ENCODE results near the gene PRR7.
"Not testable (repeated sequence)": the region's sequence is repeated elsewhere in the genome, so short reads cannot be mapped to it uniquely, and the experiment has no call there.

Gene PRR7

DNA sequence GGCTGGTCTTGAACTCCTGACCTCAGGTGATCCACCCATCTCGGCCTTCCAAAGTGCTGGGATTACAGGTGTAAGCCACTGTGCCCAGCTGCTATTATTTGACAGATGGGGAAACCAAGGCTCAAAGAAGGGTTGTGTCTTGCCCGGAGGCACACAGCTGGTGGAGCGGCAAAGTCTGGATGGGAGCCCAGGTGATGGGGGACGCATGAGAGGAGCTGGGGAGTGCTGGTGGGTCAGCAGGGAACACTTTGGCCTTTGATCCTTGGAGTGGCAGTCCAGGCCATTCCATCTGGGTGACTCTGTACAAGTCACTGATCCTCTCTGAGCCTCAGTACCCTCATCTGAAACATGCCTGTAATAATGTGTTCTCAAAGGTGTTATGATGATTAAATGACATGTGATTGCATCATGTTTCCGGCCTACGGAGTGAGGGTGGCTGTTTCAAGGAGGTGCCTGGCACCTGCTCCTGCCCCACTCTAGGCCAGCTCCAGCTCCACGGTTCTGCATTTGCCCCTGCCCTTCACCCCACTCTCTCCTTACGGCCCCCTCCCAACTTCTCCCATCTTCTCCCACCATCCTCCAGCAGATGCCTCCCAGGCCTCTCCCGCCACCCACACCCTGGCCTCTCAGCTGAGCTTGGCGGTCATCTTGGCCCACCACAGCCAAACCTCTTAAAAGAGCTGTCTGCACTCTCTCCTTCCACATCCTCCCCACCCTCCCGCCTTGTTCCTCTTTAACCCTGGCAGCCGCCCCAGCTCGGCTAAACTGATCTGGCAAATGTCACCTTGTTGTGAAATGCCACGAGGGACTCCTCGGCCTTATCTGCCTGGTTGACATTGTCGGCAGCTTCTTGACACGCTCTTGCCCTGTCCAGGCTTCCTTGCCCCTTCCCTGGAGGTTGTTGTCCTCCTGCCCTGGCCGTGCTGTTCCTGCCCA is 32.4 kb downstream of the PRR7 start:
- TF ChIP-seq, protein P1, sequence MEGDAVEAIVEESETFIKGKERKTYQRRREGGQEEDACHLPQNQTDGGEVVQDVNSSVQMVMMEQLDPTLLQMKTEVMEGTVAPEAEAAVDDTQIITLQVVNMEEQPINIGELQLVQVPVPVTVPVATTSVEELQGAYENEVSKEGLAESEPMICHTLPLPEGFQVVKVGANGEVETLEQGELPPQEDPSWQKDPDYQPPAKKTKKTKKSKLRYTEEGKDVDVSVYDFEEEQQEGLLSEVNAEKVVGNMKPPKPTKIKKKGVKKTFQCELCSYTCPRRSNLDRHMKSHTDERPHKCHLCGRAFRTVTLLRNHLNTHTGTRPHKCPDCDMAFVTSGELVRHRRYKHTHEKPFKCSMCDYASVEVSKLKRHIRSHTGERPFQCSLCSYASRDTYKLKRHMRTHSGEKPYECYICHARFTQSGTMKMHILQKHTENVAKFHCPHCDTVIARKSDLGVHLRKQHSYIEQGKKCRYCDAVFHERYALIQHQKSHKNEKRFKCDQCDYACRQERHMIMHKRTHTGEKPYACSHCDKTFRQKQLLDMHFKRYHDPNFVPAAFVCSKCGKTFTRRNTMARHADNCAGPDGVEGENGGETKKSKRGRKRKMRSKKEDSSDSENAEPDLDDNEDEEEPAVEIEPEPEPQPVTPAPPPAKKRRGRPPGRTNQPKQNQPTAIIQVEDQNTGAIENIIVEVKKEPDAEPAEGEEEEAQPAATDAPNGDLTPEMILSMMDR (IDR thresholded peaks at IDR 0.05; ENCODE audit: control insufficient read depth, insufficient read depth, low read depth, low read length, missing control alignments) = no peak
- DNase-seq (ENCODE audit: low read depth) = no peak
- H3K4me3 ChIP-seq (ENCODE audit: control insufficient read depth, low read depth, low read length) = no peak overlapping the region

DNA sequence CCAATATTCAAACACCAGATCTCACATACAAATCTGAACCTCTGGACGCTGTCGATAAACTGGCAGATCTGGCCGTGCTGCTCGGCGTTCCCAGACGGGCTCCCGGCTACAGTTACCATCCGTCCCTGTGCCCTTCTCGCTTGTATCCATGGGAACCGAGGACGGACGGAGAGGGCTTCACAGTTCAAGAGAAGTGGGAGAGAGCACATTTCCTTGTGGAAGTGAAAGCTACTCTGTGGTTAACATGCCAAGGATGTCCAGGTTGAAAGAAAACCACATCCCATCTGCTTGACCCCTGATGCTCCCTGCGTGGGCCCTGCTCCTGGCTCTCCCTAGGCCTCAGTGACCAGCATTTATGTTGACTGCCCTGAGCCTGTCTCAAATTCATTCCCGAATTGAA is 33.2 kb downstream of the PRR7 start:
- TF ChIP-seq, protein P1 (IDR thresholded peaks at IDR 0.05; ENCODE audit: control insufficient read depth, insufficient read depth, low read depth, low read length, missing control alignments) = no peak
- DNase-seq (ENCODE audit: low read depth) = no peak
- H3K4me3 ChIP-seq (ENCODE audit: control insufficient read depth, low read depth, low read length) = no peak overlapping the region

DNA sequence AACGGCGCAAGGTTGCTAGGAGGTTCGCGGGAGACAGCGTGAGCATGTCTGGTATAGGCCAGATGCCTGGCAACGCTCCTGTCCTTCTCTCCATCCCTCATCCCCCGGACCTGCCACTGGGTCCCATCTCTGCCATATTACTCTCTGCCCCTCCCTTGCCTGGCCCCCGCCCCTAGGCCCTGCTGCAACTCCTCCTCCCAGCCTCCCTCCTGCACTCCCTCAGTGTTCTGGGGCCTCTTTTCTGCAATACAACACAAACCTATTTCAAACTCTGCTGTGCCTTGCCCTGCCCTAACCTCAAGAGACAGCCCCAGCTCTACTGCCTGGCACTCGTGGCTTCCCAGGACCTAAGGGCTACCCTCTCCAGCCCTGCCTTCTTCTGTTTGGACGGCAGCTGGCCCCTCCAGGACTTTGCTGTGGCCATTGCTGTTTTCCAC is 35.8 kb downstream of the PRR7 start:
- TF ChIP-seq, protein P1 (IDR thresholded peaks at IDR 0.05; ENCODE audit: control insufficient read depth, insufficient read depth, low read depth, low read length, missing control alignments) = no peak
- no peak overlapping the region for H3K4me3 ChIP-seq (ENCODE audit: control insufficient read depth, low read depth, low read length)
- no peak for DNase-seq (ENCODE audit: low read depth)

DNA sequence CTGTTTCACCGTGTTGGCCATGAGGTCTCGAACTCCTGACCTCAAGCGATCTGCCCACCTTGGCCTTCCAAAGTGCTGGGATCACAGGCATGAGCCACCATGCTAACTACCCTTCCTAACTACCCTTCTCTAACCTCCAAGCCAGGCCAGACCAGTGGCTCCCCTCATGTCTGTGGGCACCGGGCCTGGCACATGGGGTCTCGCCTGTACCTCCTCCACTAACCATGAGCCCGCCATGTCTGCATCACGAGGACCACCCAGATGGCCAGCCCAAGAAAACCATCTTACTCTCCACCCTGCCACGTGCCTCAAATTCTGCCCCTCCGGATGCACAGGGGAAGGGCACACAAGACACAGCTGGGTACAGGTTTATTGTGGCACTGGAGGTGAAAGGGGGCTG is 36.4 kb downstream of the PRR7 start:
- TF ChIP-seq, protein P1 (IDR thresholded peaks at IDR 0.05; ENCODE audit: control insufficient read depth, insufficient read depth, low read depth, low read length, missing control alignments) = no peak
- no peak overlapping the region for H3K4me3 ChIP-seq (ENCODE audit: control insufficient read depth, low read depth, low read length)
- DNase-seq (ENCODE audit: low read depth) = no peak

DNA sequence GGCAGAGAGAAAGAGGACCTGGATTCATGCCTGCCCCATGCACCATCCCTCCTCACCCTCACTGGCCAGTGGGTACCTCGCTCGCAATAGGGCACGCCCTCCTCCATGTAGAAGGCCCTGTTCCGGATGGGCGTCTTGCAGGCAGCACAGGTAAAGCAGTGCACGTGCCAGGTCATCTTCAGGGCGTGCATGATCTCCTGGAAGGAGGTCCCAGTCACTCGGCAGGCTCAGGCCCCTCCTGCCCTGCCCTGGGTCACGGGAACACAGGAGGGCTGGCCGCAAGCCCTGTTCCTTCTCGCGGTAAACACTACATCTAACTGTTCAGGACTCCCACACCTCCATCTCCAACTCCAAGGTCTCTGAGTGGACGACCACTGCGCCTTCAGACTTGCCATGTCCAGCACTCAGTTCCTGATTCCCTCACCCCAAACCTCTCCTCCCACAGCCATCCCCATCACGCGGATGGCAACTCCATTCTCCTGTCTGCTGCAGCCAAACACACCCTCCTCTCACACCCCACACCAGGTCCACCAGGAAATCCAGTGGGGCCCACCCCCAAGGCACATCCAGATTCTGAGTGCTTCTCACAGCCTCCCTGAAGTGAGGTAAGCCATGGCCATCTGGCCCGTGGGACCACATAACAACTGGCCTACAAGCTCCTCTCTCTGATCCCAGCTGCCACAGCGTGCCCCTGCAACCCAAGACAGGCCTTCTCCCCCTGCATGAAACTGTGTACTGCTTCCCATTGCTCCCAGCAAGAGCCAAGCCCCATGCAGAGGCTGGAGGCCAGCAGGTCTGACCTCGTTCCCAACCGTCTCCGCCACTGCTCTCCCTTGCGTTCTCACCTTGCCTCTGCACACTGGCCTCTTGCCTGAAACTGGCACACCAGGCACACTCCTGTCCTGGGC is 37.6 kb downstream of the PRR7 start:
- TF ChIP-seq, protein P1 (IDR thresholded peaks at IDR 0.05; ENCODE audit: control insufficient read depth, insufficient read depth, low read depth, low read length, missing control alignments) = no peak
- DNase-seq (ENCODE audit: low read depth) = no peak
- no peak overlapping the region for H3K4me3 ChIP-seq (ENCODE audit: control insufficient read depth, low read depth, low read length)

DNA sequence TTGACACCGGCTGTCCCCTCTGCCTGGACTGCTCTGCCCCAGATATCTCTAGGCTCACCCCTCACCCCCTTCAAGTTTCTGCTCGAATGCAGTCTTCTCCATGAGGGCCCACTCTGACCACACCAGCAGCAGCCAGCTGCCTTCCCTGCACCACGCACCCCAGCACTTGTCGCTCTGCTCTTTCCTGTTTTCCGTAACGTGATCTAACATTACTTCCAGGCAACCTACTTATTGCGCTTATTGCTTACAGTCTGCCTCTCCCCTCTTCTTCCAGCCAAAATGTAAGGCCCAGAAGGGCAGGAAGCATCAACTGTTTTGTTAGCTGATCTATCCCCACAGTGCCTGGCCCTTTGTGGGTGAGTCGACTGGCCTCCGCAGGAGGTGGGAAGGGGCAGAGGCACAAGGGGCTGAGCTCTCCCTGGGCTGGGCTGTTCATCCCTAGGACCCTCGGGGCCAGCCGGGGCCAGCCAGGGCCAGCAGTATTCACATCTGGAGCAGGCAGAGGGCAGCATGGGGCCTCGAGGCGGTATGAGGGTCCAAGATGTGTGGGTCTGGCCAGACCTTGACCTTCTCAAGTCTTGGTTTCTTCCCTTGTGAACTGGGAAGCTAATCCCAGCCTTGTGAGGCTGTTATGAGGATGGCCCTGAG is 38.4 kb downstream of the PRR7 start:
- TF ChIP-seq, protein P1 (IDR thresholded peaks at IDR 0.05; ENCODE audit: control insufficient read depth, insufficient read depth, low read depth, low read length, missing control alignments) = no peak
- no peak overlapping the region for H3K4me3 ChIP-seq (ENCODE audit: control insufficient read depth, low read depth, low read length)
- no peak for DNase-seq (ENCODE audit: low read depth)

DNA sequence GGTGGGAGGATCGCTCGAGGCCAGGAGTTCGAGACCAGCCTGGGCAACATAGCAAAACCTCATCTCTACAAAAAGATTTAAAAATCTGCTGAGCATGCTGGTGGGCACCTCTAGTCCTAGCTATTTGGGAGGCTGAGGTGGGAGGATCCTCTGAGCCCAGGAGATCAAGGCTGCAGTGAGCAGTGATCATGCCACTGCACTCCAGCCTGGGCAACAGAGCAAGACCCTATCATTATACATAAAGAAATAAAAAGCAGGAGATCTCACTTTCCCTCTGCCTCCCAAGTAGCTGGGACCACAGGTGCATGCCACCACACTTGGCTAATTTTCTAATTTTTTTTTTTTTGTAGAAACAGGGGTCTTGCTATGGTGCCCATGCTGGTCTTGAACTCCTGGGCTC is 39.1 kb downstream of the PRR7 start:
- not testable (repeated sequence) for DNase-seq (ENCODE audit: low read depth); H3K4me3 ChIP-seq (ENCODE audit: control insufficient read depth, low read depth, low read length)
